ENCODE measurements around the gene SPRYD3. TPM values are rescaled to one million over a fixed set of nuclear protein-coding genes. Genes with fewer than 3 reads are reported as not detected.

Gene SPRYD3
- total RNA-seq, 1 experiment from 2014 or later: 47.5 TPM

DNA sequence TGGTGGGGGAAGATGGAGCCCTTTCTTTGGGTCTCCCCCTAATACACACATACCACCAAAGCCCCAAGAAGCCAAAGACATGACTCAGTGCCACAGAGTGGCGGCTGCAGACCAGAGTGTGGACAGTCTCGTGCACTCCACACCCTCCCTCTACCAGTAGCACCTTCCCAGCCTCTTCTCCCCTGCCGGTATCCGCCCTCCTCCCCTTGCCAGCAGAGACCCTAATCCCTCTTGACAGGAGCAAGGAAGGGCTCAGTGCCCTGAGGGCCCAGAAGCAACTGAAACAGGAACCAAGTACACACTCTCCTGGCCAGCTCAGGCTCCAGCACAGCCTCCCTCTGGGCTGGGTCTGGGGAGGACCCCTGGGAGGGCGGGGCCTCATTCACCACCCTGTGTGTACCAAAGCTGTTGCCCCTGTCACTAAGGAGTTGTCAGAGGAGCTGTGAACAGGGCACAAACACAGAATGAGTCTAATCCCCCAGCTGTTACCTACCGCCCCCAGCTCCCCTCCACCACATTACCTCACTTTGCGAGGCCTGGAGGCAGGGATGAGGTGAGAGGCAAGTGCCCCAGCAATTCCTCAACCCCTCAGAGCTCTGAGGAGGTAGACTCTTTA is 8.2 kb downstream of the SPRYD3 start:
- H3K36me3 ChIP-seq (ENCODE audit: control insufficient read depth in 1 of 2, insufficient read depth in 2 of 2, low read length in 2 of 2): peaks cover 7 to 29% of the 10 kb centered on the region in 2 experiments; a peak in 2 of 4 replicates
- BruUV-seq (replicated peaks): no TSS peak
- H3K4me3 ChIP-seq (replicated peaks in 1 of 2; ENCODE audit: low read depth in 1 of 2, low read length in 2 of 2): no peak overlapping the region
- H3K27ac ChIP-seq (ENCODE audit: low read depth, low read length): no peak overlapping the region
- ChIA-PET CTCF (interaction anchor here (2.0 kb wide), 1 partner anchor 9 kb away, joined by 6 read pairs; no protein-coding TSS in a partner anchor), RAD21 (ENCODE audit: low non-redundant PET in 1 of 2, low total read pairs in 2 of 2, uncharacterized antibody in 2 of 2, unreplicated experiment in 2 of 2) (no interaction called here), POLR2A (interaction anchor here (1.8 kb wide), 1 partner anchor 8 kb away, joined by 7 read pairs; the partner anchor contains the start of gene SPRYD3)
- no peaks in the 10 kb centered on the region for H3K9me3 ChIP-seq (ENCODE audit: control insufficient read depth in 1 of 2, insufficient read depth in 1 of 2, low read depth in 1 of 2, low read length in 2 of 2)
- DNase-seq (ENCODE audit: low read depth, low spot score) (no peak), ATAC-seq (no peak)
- TF ChIP-seq EGR1 (IDR thresholded peaks at IDR 0.05; ENCODE audit: low read depth) (no peak), EZH2phosphoT487 (IDR thresholded peaks at IDR 0.05; ENCODE audit: borderline replicate concordance) (no peak), YY1 (IDR thresholded peaks at IDR 0.05; ENCODE audit: extremely low read depth, insufficient replicate concordance, low read depth, low read length) (no peak), ZNF274 (IDR thresholded peaks at IDR 0.05; ENCODE audit: low read depth, low read length) (no peak), FOSL1 (IDR thresholded peaks at IDR 0.05; ENCODE audit: low read depth) (no peak), POLR2A (IDR thresholded peaks at IDR 0.05; ENCODE audit: borderline replicate concordance, extremely low read depth, insufficient read depth, insufficient read length) (no peak)
- TF ChIP-seq, protein P1, sequence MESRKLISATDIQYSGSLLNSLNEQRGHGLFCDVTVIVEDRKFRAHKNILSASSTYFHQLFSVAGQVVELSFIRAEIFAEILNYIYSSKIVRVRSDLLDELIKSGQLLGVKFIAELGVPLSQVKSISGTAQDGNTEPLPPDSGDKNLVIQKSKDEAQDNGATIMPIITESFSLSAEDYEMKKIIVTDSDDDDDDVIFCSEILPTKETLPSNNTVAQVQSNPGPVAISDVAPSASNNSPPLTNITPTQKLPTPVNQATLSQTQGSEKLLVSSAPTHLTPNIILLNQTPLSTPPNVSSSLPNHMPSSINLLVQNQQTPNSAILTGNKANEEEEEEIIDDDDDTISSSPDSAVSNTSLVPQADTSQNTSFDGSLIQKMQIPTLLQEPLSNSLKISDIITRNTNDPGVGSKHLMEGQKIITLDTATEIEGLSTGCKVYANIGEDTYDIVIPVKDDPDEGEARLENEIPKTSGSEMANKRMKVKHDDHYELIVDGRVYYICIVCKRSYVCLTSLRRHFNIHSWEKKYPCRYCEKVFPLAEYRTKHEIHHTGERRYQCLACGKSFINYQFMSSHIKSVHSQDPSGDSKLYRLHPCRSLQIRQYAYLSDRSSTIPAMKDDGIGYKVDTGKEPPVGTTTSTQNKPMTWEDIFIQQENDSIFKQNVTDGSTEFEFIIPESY (IDR thresholded peaks at IDR 0.05; ENCODE audit: extremely low read depth, insufficient replicate concordance, low read length): no peak
- no peaks in the 10 kb centered on the region for H3K27me3 ChIP-seq (ENCODE audit: insufficient read depth, low read length)
- no peaks in the 10 kb centered on the region; the same call in 1 of the 2 replicates for H3K79me2 ChIP-seq (ENCODE audit: insufficient read depth, low read length)
- H3K4me1 ChIP-seq (ENCODE audit: control insufficient read depth in 1 of 2, insufficient read depth in 2 of 2, low read length in 2 of 2): peaks cover 13 to 51% of the 10 kb centered on the region in 2 experiments
- intact Hi-C loops (cut with micrococcal nuclease): no loop called here
- no peak overlapping the region for H3K4me2 ChIP-seq (ENCODE audit: low read length)
- H2AFZ ChIP-seq (ENCODE audit: low read depth, low read length, poor library complexity, severe bottlenecking): no peak overlapping the region
- no peaks in the 10 kb centered on the region for H3K9me2 ChIP-seq (ENCODE audit: insufficient read depth)
- no peaks in the 10 kb centered on the region for H4K20me1 ChIP-seq (ENCODE audit: insufficient read depth)
- no peak overlapping the region for H3K9ac ChIP-seq (ENCODE audit: low read length)
